Measurements from ENCODE around the gene SLC44A5. TPM values are rescaled to one million over a fixed set of nuclear protein-coding genes. Genes with fewer than 3 reads are reported as not detected.

SLC44A5 gene
- total RNA-seq, 1 experiment from 2014 or later = 0.18 TPM

GRCh38 chr1:75220072-75220471 lies 390.8 kb downstream of the SLC44A5 start:
- no TSS peak for BruUV-seq (replicated peaks)
- ChIA-PET POLR2A (no interaction called here), CTCF (no interaction called here)
- Histone ChIP-seq H3K36me3 (ENCODE audit: control insufficient read depth, insufficient read depth, low read length) (no peaks in the 10 kb centered on the region), H3K9me3 (ENCODE audit: control insufficient read depth, insufficient read depth, low read depth, low read length) (no peaks in the 10 kb centered on the region), H3K27ac (ENCODE audit: low read length) (no peak overlapping the region), H3K27me3 (ENCODE audit: control insufficient read depth, insufficient read depth, low read length) (no peaks in the 10 kb centered on the region), H3K4me3 (ENCODE audit: low read depth in 2 of 2, low read length in 2 of 2) (no peak overlapping the region), H3K4me1 (ENCODE audit: control insufficient read depth, insufficient read depth, low read length) (no peaks in the 10 kb centered on the region)
- intact Hi-C loops (cut with micrococcal nuclease; ENCODE audit: unreplicated experiment) = no loop called here
- no peak for TF ChIP-seq SIN3A (IDR thresholded peaks at IDR 0.05; ENCODE audit: borderline replicate concordance, insufficient read depth, low read depth, low read length)
- TF ChIP-seq POLR2AphosphoS5 (IDR thresholded peaks at IDR 0.05; ENCODE audit: low read depth, low read length) = no peak
- no peak for TF ChIP-seq REST (IDR thresholded peaks at IDR 0.05; ENCODE audit: insufficient read depth in 1 of 2, low read depth in 2 of 2, low read length in 1 of 2)
- no peak for TF ChIP-seq TCF7L2 (IDR thresholded peaks at IDR 0.05; ENCODE audit: low read depth, low read length)
- TF ChIP-seq CTCF (IDR thresholded peaks at IDR 0.05) = no peak
- ATAC-seq (no peak), DNase-seq (ENCODE audit: low read depth, low spot score) (no peak)
- in situ Hi-C loops (cut with HindIII; ENCODE audit: low pct_unique_long_range_greater_than_20kb, low sequenced_read_pairs) = no loop called here

- TF ChIP-seq SIN3A (IDR thresholded peaks at IDR 0.05; ENCODE audit: borderline replicate concordance, insufficient read depth, low read depth, low read length) (no peak), TCF7L2 (IDR thresholded peaks at IDR 0.05; ENCODE audit: low read depth, low read length) (no peak), REST (IDR thresholded peaks at IDR 0.05; ENCODE audit: insufficient read depth in 1 of 2, low read depth in 2 of 2, low read length in 1 of 2) (no peak), POLR2AphosphoS5 (IDR thresholded peaks at IDR 0.05; ENCODE audit: low read depth, low read length) (no peak), CTCF (IDR thresholded peaks at IDR 0.05) (no peak)
- no peak for DNase-seq (ENCODE audit: low read depth, low spot score)
- no TSS peak for BruUV-seq (replicated peaks)
- ChIA-PET POLR2A (no interaction called here), CTCF (no interaction called here)
- intact Hi-C loops (cut with micrococcal nuclease; ENCODE audit: unreplicated experiment) = no loop called here
- Histone ChIP-seq H3K36me3 (ENCODE audit: control insufficient read depth, insufficient read depth, low read length) (no peaks in the 10 kb centered on the region), H3K4me3 (ENCODE audit: low read depth in 2 of 2, low read length in 2 of 2) (no peak overlapping the region), H3K9me3 (ENCODE audit: control insufficient read depth, insufficient read depth, low read depth, low read length) (no peaks in the 10 kb centered on the region), H3K27ac (ENCODE audit: low read length) (no peak overlapping the region), H3K27me3 (ENCODE audit: control insufficient read depth, insufficient read depth, low read length) (no peaks in the 10 kb centered on the region), H3K4me1 (ENCODE audit: control insufficient read depth, insufficient read depth, low read length) (no peaks in the 10 kb centered on the region)
- in situ Hi-C loops (cut with HindIII; ENCODE audit: low pct_unique_long_range_greater_than_20kb, low sequenced_read_pairs) = no loop called here
- no peak for ATAC-seq
Measured at GRCh38 chr1:75214017-75214416, 396.9 kb downstream of the SLC44A5 start.

Data from Panc1 (cell line).